ENCODE data around the gene SLC23A1.
"Not testable (repeated sequence)": the region's sequence is repeated elsewhere in the genome, so short reads cannot be mapped to it uniquely, and the experiment has no call there.

Gene SLC23A1

GRCh38 chr5:139414581-139415130, 31.6 kb upstream of the SLC23A1 start:
- TF ChIP-seq CTCF (IDR thresholded peaks at IDR 0.05; ENCODE audit: low read length, missing control alignments): no peak
- DNase-seq (ENCODE audit: low read depth): no peak
- no peak overlapping the region for H3K4me3 ChIP-seq (replicated peaks; ENCODE audit: low read depth, low read length)

GRCh38 chr5:139413963-139414362, 30.9 kb upstream of the SLC23A1 start:
- no peak for DNase-seq (ENCODE audit: low read depth)
- H3K4me3 ChIP-seq (replicated peaks; ENCODE audit: low read depth, low read length): no peak overlapping the region
- no peak for TF ChIP-seq CTCF (IDR thresholded peaks at IDR 0.05; ENCODE audit: low read length, missing control alignments)

- no peak overlapping the region for H3K4me3 ChIP-seq (replicated peaks; ENCODE audit: low read depth, low read length)
- DNase-seq (ENCODE audit: low read depth): no peak
- TF ChIP-seq CTCF (IDR thresholded peaks at IDR 0.05; ENCODE audit: low read length, missing control alignments): no peak
These were observed 30.1 kb upstream of the SLC23A1 start for GRCh38 chr5:139413153-139413552.

- no peak for DNase-seq (ENCODE audit: low read depth)
- no peak for TF ChIP-seq CTCF (IDR thresholded peaks at IDR 0.05; ENCODE audit: low read length, missing control alignments)
These were observed 28.1 kb upstream of the SLC23A1 start for GRCh38 chr5:139410993-139411828.

GRCh38 chr5:139410121-139410992, 27.3 kb upstream of the SLC23A1 start:
- DNase-seq (ENCODE audit: low read depth): no peak
- TF ChIP-seq CTCF (IDR thresholded peaks at IDR 0.05; ENCODE audit: low read length, missing control alignments): no peak
- no peak overlapping the region for H3K4me3 ChIP-seq (replicated peaks; ENCODE audit: low read depth, low read length)

More at GRCh38 chr5:139410993-139411828, 28.1 kb upstream of the SLC23A1 start:
- no peak overlapping the region for H3K4me3 ChIP-seq (replicated peaks; ENCODE audit: low read depth, low read length)

- not testable (repeated sequence) for H3K4me3 ChIP-seq (replicated peaks; ENCODE audit: low read depth, low read length); DNase-seq (ENCODE audit: low read depth)
These were observed 26.0 kb upstream of the SLC23A1 start for GRCh38 chr5:139409116-139409515.

GRCh38 chr5:139408191-139408590, 25.1 kb upstream of the SLC23A1 start:
- H3K4me3 ChIP-seq (replicated peaks; ENCODE audit: low read depth, low read length): no peak overlapping the region
- DNase-seq (ENCODE audit: low read depth): no peak
- TF ChIP-seq CTCF (IDR thresholded peaks at IDR 0.05; ENCODE audit: low read length, missing control alignments): no peak
